GM12878 (cell line): ENCODE measurements around the gene SH3GL3.

Source experiments
- CBX5 ChIP-seq: sonication (generic); IDR thresholded peaks from 2 replicates; pipeline ENCODE4 v1.6.1; 2016; ENCODE audit warnings: low read depth, moderate library complexity, mild to moderate bottlenecking, inconsistent platforms
- CEBPB ChIP-seq, 2 experiments: fragments of 150-350 bp in 1 of 2; IDR thresholded peaks; 2 replicates each; pipeline ENCODE4 v1.6.1; 2012 to 2014; ENCODE audit warnings: low read depth in 2 of 2, low read length in 2 of 2, borderline replicate concordance in 1 of 2, inconsistent platforms in 1 of 2
- RFX5 ChIP-seq: IDR thresholded peaks from 2 replicates; pipeline ENCODE4 v1.6.1; 2011; ENCODE audit warnings: low read depth, low read length, improper control_type of control experiment

- TF ChIP-seq CEBPB (IDR thresholded peaks at IDR 0.05; ENCODE audit: borderline replicate concordance in 1 of 2, low read depth in 2 of 2, low read length in 2 of 2) (no peak), CBX5 (no peak), RFX5 (no peak)
Measured at GRCh38 chr15:83588441-83588840, 141.3 kb downstream of the SH3GL3 start.
